GM12891 (cell line): Measurements from ENCODE around the gene SLF1.

ENCODE experiments used
- POLR2AphosphoS5 ChIP-seq: IDR thresholded peaks from 2 replicates; pipeline ENCODE4 v1.6.1; 2011; ENCODE audit warnings: low read depth, low read length, control low read depth
- TAF1 ChIP-seq: IDR thresholded peaks from 2 replicates; pipeline ENCODE4 v1.6.1; 2011; ENCODE audit warnings: low read depth, low read length, control low read depth

GRCh38 chr5:94618029-94618492 is 408 bp upstream of the SLF1 start:
- TF ChIP-seq POLR2AphosphoS5 (no peak), TAF1 (no peak)
